ENCODE data around the gene TMEM170B. TPM values are rescaled to one million over a fixed set of nuclear protein-coding genes. Genes with fewer than 3 reads are reported as not detected.

The TMEM170B gene
- total RNA-seq, 1 experiment from 2014 or later = 3.5 TPM

DNA sequence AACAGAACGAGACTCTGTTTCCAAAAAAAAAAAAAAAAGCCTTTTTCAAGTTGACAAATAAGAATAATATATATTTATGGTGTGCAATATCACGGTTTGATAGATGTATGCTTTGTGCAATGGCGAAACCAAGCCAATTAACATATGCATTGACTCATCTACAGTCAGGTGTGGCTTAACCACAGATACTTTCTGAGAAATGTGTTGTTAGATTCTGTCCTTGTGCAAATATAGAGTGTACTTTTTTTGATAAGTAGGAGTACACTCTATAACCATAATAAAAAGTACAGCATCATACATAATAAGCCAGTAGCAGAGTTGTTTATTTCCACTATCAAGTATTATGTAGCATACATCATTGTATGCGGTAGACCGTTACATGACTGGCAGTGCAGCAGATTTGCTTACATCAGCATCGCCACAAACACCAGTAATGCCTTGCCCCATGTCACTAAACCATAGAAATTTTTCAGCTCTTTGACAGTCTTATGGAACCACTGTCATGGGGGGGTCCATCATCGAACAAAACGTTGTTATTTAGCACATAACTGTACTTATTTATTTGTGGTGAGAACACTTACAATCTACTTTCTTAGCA is 59.2 kb downstream of the TMEM170B start:
- ChIA-PET POLR2A (no interaction called here), CTCF (interaction anchor here (0.7 to 2.4 kb wide), 8 partner anchors 9 to 693 kb away, joined by 3 to 15 read pairs (median 12); partner anchors contain the start of gene EDN1)
- no peak for ATAC-seq
- Mint-ChIP-seq H3K4me1 (peaks cover 19% of the 10 kb centered on the region), H3K27me3 (ENCODE audit: low read depth) (peaks cover 2% of the 10 kb centered on the region; the same call in 1 of the 2 replicates), H3K36me3 (no peaks in the 10 kb centered on the region), H3K9me3 (peaks cover 10% of the 10 kb centered on the region; the same call in 1 of the 2 replicates), H3K4me3 (no peak overlapping the region), H3K27ac (no peak overlapping the region)
- no peak for DNase-seq (ENCODE audit: low spot score)
- TF ChIP-seq, protein P1, sequence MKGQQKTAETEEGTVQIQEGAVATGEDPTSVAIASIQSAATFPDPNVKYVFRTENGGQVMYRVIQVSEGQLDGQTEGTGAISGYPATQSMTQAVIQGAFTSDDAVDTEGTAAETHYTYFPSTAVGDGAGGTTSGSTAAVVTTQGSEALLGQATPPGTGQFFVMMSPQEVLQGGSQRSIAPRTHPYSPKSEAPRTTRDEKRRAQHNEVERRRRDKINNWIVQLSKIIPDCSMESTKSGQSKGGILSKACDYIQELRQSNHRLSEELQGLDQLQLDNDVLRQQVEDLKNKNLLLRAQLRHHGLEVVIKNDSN (CRISPR knock-in tag; IDR thresholded peaks at IDR 0.05) = no peak
- TF ChIP-seq GTF2I (CRISPR knock-in tag; conservative IDR thresholded peaks at IDR 0.05) = no peak

DNA sequence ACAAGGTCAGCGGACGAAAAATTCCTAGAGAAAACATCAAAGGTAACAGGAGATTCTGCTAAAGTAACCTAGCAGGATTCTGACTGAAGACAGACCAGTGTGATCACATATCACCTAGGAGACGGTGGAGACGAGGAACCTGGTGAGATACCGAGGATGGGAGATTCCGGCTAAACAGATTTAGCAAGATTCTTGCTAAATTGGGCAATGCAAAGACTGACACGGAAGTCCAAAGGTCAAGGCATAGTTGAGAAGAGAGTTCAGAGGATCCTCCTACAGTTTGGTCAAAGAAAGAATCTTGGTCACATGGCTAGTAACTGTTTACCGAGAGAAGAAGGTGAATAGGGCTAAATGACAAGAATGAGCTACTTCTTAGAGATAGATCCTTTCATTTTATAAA is 61.1 kb downstream of the TMEM170B start:
- no peak overlapping the region for H3K4me3 Mint-ChIP-seq
- POLR2A ChIA-PET = no interaction called here
- no peaks in the 10 kb centered on the region; the same call in 1 of the 2 replicates for H3K27me3 Mint-ChIP-seq (ENCODE audit: low read depth)
- peaks cover 10% of the 10 kb centered on the region; the same call in 1 of the 2 replicates for H3K9me3 Mint-ChIP-seq
- CTCF ChIA-PET = no interaction called here
- H3K27ac Mint-ChIP-seq = no peak overlapping the region
- H3K4me1 Mint-ChIP-seq = peaks cover 28% of the 10 kb centered on the region
- TF ChIP-seq NFE2L1 (CRISPR knock-in tag; IDR thresholded peaks at IDR 0.05) = no peak
- no peak for TF ChIP-seq PRRX2 (CRISPR knock-in tag; IDR thresholded peaks at IDR 0.05)
- TF ChIP-seq, protein P2, sequence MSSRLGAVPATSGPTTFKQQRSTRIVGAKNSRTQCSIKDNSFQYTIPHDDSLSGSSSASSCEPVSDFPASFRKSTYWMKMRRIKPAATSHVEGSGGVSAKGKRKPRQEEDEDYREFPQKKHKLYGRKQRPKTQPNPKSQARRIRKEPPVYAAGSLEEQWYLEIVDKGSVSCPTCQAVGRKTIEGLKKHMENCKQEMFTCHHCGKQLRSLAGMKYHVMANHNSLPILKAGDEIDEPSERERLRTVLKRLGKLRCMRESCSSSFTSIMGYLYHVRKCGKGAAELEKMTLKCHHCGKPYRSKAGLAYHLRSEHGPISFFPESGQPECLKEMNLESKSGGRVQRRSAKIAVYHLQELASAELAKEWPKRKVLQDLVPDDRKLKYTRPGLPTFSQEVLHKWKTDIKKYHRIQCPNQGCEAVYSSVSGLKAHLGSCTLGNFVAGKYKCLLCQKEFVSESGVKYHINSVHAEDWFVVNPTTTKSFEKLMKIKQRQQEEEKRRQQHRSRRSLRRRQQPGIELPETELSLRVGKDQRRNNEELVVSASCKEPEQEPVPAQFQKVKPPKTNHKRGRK (CRISPR knock-in tag; IDR thresholded peaks at IDR 0.05; ENCODE audit: borderline replicate concordance) = no peak
- TF ChIP-seq SMAD3 (CRISPR knock-in tag; IDR thresholded peaks at IDR 0.05; ENCODE audit: borderline replicate concordance) = no peak
- DNase-seq (ENCODE audit: low spot score) (no peak), ATAC-seq (no peak)
- H3K36me3 Mint-ChIP-seq = no peaks in the 10 kb centered on the region

DNA sequence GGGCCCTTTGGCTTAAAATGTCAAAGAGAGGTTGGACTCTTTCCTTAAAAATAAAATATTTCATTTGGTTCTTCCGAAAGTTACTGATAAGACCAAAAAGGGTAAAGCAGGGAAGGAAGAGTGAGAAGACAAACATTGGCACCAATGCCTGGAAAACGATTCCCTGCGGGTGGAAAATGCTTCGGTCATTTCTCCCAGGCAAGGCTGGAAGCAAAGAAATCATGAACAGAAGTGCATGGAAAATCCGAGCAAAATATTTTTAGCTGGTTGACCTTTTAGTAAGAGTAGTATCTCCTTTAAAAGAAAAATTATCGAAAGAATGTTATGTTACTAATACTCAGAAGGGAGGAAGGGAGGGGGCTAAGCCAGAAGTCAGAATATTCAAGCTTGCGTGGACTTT is 62.7 kb downstream of the TMEM170B start:
- ATAC-seq (no peak), DNase-seq (ENCODE audit: low spot score) (no peak)
- TF ChIP-seq TCF7 (CRISPR knock-in tag; IDR thresholded peaks at IDR 0.05; ENCODE audit: low read depth) (no peak), OVOL2 (CRISPR knock-in tag; IDR thresholded peaks at IDR 0.05; ENCODE audit: borderline replicate concordance) (no peak), ZNF121 (CRISPR knock-in tag; IDR thresholded peaks at IDR 0.05) (no peak), GABPB1 (CRISPR knock-in tag; IDR thresholded peaks at IDR 0.05) (no peak), NFYB (CRISPR knock-in tag; conservative IDR thresholded peaks at IDR 0.05; ENCODE audit: low read depth) (no peak), TEAD4 (CRISPR knock-in tag; IDR thresholded peaks at IDR 0.05) (no peak), ZNF423 (CRISPR knock-in tag; IDR thresholded peaks at IDR 0.05) (no peak)
- TF ChIP-seq, protein P3, sequence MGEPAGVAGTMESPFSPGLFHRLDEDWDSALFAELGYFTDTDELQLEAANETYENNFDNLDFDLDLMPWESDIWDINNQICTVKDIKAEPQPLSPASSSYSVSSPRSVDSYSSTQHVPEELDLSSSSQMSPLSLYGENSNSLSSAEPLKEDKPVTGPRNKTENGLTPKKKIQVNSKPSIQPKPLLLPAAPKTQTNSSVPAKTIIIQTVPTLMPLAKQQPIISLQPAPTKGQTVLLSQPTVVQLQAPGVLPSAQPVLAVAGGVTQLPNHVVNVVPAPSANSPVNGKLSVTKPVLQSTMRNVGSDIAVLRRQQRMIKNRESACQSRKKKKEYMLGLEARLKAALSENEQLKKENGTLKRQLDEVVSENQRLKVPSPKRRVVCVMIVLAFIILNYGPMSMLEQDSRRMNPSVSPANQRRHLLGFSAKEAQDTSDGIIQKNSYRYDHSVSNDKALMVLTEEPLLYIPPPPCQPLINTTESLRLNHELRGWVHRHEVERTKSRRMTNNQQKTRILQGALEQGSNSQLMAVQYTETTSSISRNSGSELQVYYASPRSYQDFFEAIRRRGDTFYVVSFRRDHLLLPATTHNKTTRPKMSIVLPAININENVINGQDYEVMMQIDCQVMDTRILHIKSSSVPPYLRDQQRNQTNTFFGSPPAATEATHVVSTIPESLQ (CRISPR knock-in tag; IDR thresholded peaks at IDR 0.05) = no peak
- TF ChIP-seq, protein P4, sequence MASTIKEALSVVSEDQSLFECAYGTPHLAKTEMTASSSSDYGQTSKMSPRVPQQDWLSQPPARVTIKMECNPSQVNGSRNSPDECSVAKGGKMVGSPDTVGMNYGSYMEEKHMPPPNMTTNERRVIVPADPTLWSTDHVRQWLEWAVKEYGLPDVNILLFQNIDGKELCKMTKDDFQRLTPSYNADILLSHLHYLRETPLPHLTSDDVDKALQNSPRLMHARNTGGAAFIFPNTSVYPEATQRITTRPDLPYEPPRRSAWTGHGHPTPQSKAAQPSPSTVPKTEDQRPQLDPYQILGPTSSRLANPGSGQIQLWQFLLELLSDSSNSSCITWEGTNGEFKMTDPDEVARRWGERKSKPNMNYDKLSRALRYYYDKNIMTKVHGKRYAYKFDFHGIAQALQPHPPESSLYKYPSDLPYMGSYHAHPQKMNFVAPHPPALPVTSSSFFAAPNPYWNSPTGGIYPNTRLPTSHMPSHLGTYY (CRISPR knock-in tag; IDR thresholded peaks at IDR 0.05) = no peak
- no peak overlapping the region for H3K4me3 Mint-ChIP-seq
- CTCF ChIA-PET = no interaction called here
- H3K27ac Mint-ChIP-seq = no peak overlapping the region
- POLR2A ChIA-PET = interaction anchor here (0.6 kb wide), 1 partner anchor 620 kb away, joined by 3 read pairs; no protein-coding TSS in a partner anchor
- no peaks in the 10 kb centered on the region for H3K36me3 Mint-ChIP-seq
- H3K4me1 Mint-ChIP-seq = peaks cover 29% of the 10 kb centered on the region
- H3K27me3 Mint-ChIP-seq (ENCODE audit: low read depth) = no peaks in the 10 kb centered on the region; the same call in 1 of the 2 replicates
- peaks cover 10% of the 10 kb centered on the region; the same call in 1 of the 2 replicates for H3K9me3 Mint-ChIP-seq
